Neuronal stem cell (in vitro differentiated cells): ENCODE results near the gene PHETA1.

ENCODE experiments used
- DNase-seq: peaks from one replicate; pipeline ENCODE4 v3.0.0-alpha.2; 2013; ENCODE audit warnings: low spot score
- H2AFZ ChIP-seq: one replicate; pipeline ENCODE4 v1.6.1; 2013; ENCODE audit warnings: mild to moderate bottlenecking, low read length, inconsistent platforms
- H2AK5ac ChIP-seq: 2 replicates; pipeline ENCODE4 v1.6.1; 2013; ENCODE audit warnings: low read depth, mild to moderate bottlenecking, inconsistent platforms, low read length, moderate library complexity, mixed read lengths
- H2BK120ac ChIP-seq: 2 replicates; pipeline ENCODE4 v1.6.1; 2013; ENCODE audit warnings: low read depth, mild to moderate bottlenecking, inconsistent platforms, low read length, moderate library complexity, mixed read lengths
- H2BK12ac ChIP-seq: one replicate; pipeline ENCODE4 v1.6.1; 2013; ENCODE audit warnings: low read length, inconsistent platforms
- H2BK15ac ChIP-seq: 2 replicates; pipeline ENCODE4 v1.6.1; 2013; ENCODE audit warnings: mild to moderate bottlenecking, low read length, inconsistent platforms, mixed read lengths
- H2BK5ac ChIP-seq: one replicate; pipeline ENCODE4 v1.6.1; 2013; ENCODE audit warnings: inconsistent platforms, mild to moderate bottlenecking, low read length, moderate library complexity
- H3K14ac ChIP-seq: one replicate; pipeline ENCODE4 v1.6.1; 2013; ENCODE audit warnings: low read length, inconsistent platforms
- H3K18ac ChIP-seq: 2 replicates; pipeline ENCODE4 v1.6.1; 2013; ENCODE audit warnings: low read length, inconsistent platforms
- H3K23ac ChIP-seq: 2 replicates; pipeline ENCODE4 v1.6.1; 2013; ENCODE audit warnings: low read depth, mild to moderate bottlenecking, mixed read lengths, low read length, inconsistent platforms; ENCODE audit not compliant: poor library complexity
- H3K27ac ChIP-seq: replicated peaks from 3 replicates; pipeline ENCODE4 v1.5.1; 2013; ENCODE audit warnings: low read length, inconsistent platforms
- H3K27me3 ChIP-seq, 3 experiments: 2 replicates each; pipeline ENCODE4 v1.6.1; 2013; ENCODE audit warnings: low read length in 3 of 3, mild to moderate bottlenecking in 2 of 3, inconsistent platforms in 1 of 3, low read depth in 1 of 3, mixed read lengths in 1 of 3, moderate library complexity in 1 of 3; ENCODE audit not compliant: control insufficient read depth in 3 of 3, insufficient read depth in 3 of 3
- H3K36me3 ChIP-seq, 2 donors: replicated peaks in 1 of 2; 2 replicates each; pipeline ENCODE4 v1.6.1; 2013; ENCODE audit warnings: low read length in 2 of 2; ENCODE audit not compliant: control insufficient read depth in 2 of 2, insufficient read depth in 2 of 2
- H3K4ac ChIP-seq: 2 replicates; pipeline ENCODE4 v1.6.1; 2013; ENCODE audit warnings: inconsistent platforms, mild to moderate bottlenecking, low read length, moderate library complexity
- H3K4me1 ChIP-seq, 2 donors: 1 replicate in 1 of 2; 2 replicates in 1 of 2; pipeline ENCODE4 v1.6.1; 2013; ENCODE audit warnings: low read length in 2 of 2, low read depth in 1 of 2; ENCODE audit not compliant: control insufficient read depth in 2 of 2, insufficient read depth in 1 of 2
- H3K4me2 ChIP-seq: one replicate; pipeline ENCODE4 v1.6.1; 2013; ENCODE audit warnings: mild to moderate bottlenecking, low read length, inconsistent platforms; ENCODE audit not compliant: insufficient read depth, poor library complexity, severe bottlenecking
- H3K4me3 ChIP-seq, 2 donors: 2 replicates each; pipeline ENCODE4 v1.5.1; 2013; ENCODE audit warnings: low read length in 2 of 2, mild to moderate bottlenecking in 2 of 2, inconsistent platforms in 1 of 2, moderate library complexity in 1 of 2
- H3K79me1 ChIP-seq: one replicate; pipeline ENCODE4 v1.6.1; 2013; ENCODE audit warnings: low read depth, mild to moderate bottlenecking, inconsistent platforms, low read length, moderate library complexity
- H3K9ac ChIP-seq: one replicate; pipeline ENCODE4 v1.6.1; 2013; ENCODE audit warnings: mild to moderate bottlenecking, low read depth, low read length, inconsistent platforms; ENCODE audit not compliant: poor library complexity
- H3K9me3 ChIP-seq, 2 donors: replicated peaks in 1 of 2; 2 replicates each; pipeline versions ENCODE3 to v1.6.1; 2013; ENCODE audit warnings: low read length in 2 of 2, mild to moderate bottlenecking in 2 of 2, inconsistent platforms in 1 of 2, low read depth in 1 of 2, mixed read lengths in 1 of 2, moderate library complexity in 1 of 2; ENCODE audit not compliant: control insufficient read depth in 2 of 2, insufficient read depth in 1 of 2
- H4K8ac ChIP-seq: one replicate; pipeline ENCODE4 v1.6.1; 2013; ENCODE audit warnings: low read depth, mild to moderate bottlenecking, inconsistent platforms, low read length, moderate library complexity
- H4K91ac ChIP-seq: one replicate; pipeline ENCODE4 v1.6.1; 2013; ENCODE audit warnings: low read length, low read depth, mild to moderate bottlenecking, inconsistent platforms; ENCODE audit not compliant: poor library complexity
- WGBS, 2 donors: extraction: QIAGEN DNeasy Blood & Tissue Kit; methylation state at CpG; one replicate each; pipeline ENCODE4 v1.1.7; 2013; ENCODE audit warnings: missing lambda C conversion rate in 2 of 2, mixed read lengths in 1 of 2; ENCODE audit not compliant: insufficient read length in 2 of 2, insufficient replicate concordance in 1 of 2; ENCODE audit errors: extremely low coverage in 2 of 2; 5-methylcytosine and 5-hydroxymethylcytosine counted together

The PHETA1 gene

GRCh38 chr12:111354511-111354910 is 14.4 kb downstream of the PHETA1 start:
- no peak overlapping the region for H2BK15ac ChIP-seq
- H2BK12ac ChIP-seq, result no peak overlapping the region
- no peak overlapping the region for H4K91ac ChIP-seq
- no peak for DNase-seq
- WGBS, 2 donors, result no CpG with 5 or more reads among the region's 5 CpGs
- H3K36me3 ChIP-seq, result no peaks in the 10 kb centered on the region
- H3K4me2 ChIP-seq, result no peak overlapping the region
- H2AFZ ChIP-seq, result no peak overlapping the region
- no peaks in the 10 kb centered on the region for H3K4me1 ChIP-seq
- no peak overlapping the region for H3K18ac ChIP-seq
- no peak overlapping the region for H3K23ac ChIP-seq
- H3K14ac ChIP-seq, result no peak overlapping the region
- no peak overlapping the region for H3K27ac ChIP-seq
- H3K9me3 ChIP-seq, result no peaks in the 10 kb centered on the region
- H3K9ac ChIP-seq, result no peak overlapping the region
- H3K4me3 ChIP-seq, result no peak overlapping the region
- H3K27me3 ChIP-seq, result no peaks in the 10 kb centered on the region
- H3K4ac ChIP-seq, result no peak overlapping the region
- no peaks in the 10 kb centered on the region for H3K79me1 ChIP-seq
- no peak overlapping the region for H2BK120ac ChIP-seq
- H2BK5ac ChIP-seq, result no peak overlapping the region
- no peak overlapping the region for H2AK5ac ChIP-seq
- H4K8ac ChIP-seq, result no peak overlapping the region

GRCh38 chr12:111353603-111354295 is 15.1 kb downstream of the PHETA1 start:
- Histone ChIP-seq H3K14ac (peak overlapping the region; percentile 42), H3K27ac (no peak overlapping the region), H3K9ac (no peak overlapping the region), H3K36me3 (no peaks in the 10 kb centered on the region), H3K27me3 (no peaks in the 10 kb centered on the region), H2AFZ (no peak overlapping the region), H3K18ac (no peak overlapping the region), H3K9me3 (peaks cover 0 to 2% of the 10 kb centered on the region in 2 donors), H2BK12ac (no peak overlapping the region), H3K4me2 (no peak overlapping the region), H2BK5ac (no peak overlapping the region), H3K23ac (peak overlapping the region; percentile 67), H4K91ac (no peak overlapping the region), H2AK5ac (peak overlapping the region; percentile 37), H2BK15ac (peak overlapping the region; percentile 30), H3K4me1 (no peaks in the 10 kb centered on the region), H3K79me1 (no peaks in the 10 kb centered on the region), H3K4me3 (no peak overlapping the region), H2BK120ac (no peak overlapping the region), H3K4ac (no peak overlapping the region), H4K8ac (no peak overlapping the region)
- WGBS, 2 donors, result no CpG with 5 or more reads among the region's 5 CpGs
- DNase-seq, result no peak

GRCh38 chr12:111353026-111353425 is 15.9 kb downstream of the PHETA1 start:
- Histone ChIP-seq H3K27ac (no peak overlapping the region), H2BK120ac (no peak overlapping the region), H3K14ac (peak overlapping the region; percentile 67), H3K4ac (no peak overlapping the region), H2BK15ac (no peak overlapping the region), H4K91ac (no peak overlapping the region), H3K9ac (no peak overlapping the region), H2AK5ac (peak overlapping the region; percentile 89), H2BK12ac (no peak overlapping the region), H3K18ac (no peak overlapping the region), H3K79me1 (no peaks in the 10 kb centered on the region), H3K23ac (no peak overlapping the region), H3K27me3 (peaks cover 0 to 2% (median 0%) of the 10 kb centered on the region in 3 experiments), H3K36me3 (peaks cover 0 to 3% of the 10 kb centered on the region in 2 donors), H2AFZ (no peak overlapping the region), H3K9me3 (peaks cover 4 to 6% of the 10 kb centered on the region in 2 donors), H3K4me1 (no peaks in the 10 kb centered on the region), H3K4me2 (no peak overlapping the region), H2BK5ac (no peak overlapping the region), H4K8ac (no peak overlapping the region), H3K4me3 (no peak overlapping the region)
- no CpG with 5 or more reads among the region's 7 CpGs for WGBS, 2 donors
- DNase-seq, result no peak

- H3K23ac ChIP-seq, result no peak overlapping the region
- H2BK15ac ChIP-seq, result no peak overlapping the region
- no peak overlapping the region for H3K27ac ChIP-seq
- H3K4ac ChIP-seq, result no peak overlapping the region
- H3K27me3 ChIP-seq, result peaks cover 0 to 2% (median 0%) of the 10 kb centered on the region in 3 experiments
- no peaks in the 10 kb centered on the region for H3K4me1 ChIP-seq
- no peak overlapping the region for H3K4me2 ChIP-seq
- H2AK5ac ChIP-seq, result no peak overlapping the region
- peaks cover 0 to 3% of the 10 kb centered on the region in 2 donors for H3K36me3 ChIP-seq
- WGBS, 2 donors, result no CpG with 5 or more reads among the region's 9 CpGs
- no peak overlapping the region for H4K91ac ChIP-seq
- H3K18ac ChIP-seq, result peak overlapping the region; percentile 71
- no peak overlapping the region for H3K14ac ChIP-seq
- H2BK12ac ChIP-seq, result no peak overlapping the region
- H2AFZ ChIP-seq, result no peak overlapping the region
- H3K79me1 ChIP-seq, result no peaks in the 10 kb centered on the region
- H3K4me3 ChIP-seq, result peak overlapping the region in 1 of 2 donors; percentile 59
- H4K8ac ChIP-seq, result no peak overlapping the region
- no peak overlapping the region for H2BK120ac ChIP-seq
- no peak overlapping the region for H2BK5ac ChIP-seq
- no peak overlapping the region for H3K9ac ChIP-seq
- peaks cover 6 to 11% of the 10 kb centered on the region in 2 donors for H3K9me3 ChIP-seq
- no peak for DNase-seq
Observed at GRCh38 chr12:111352296-111352993, 16.4 kb downstream of the PHETA1 start.
